ENCODE results near the gene SLC2A5.
"Not testable (repeated sequence)": the region's sequence is repeated elsewhere in the genome, so short reads cannot be mapped to it uniquely, and the experiment has no call there.

The SLC2A5 gene

GRCh38 chr1:9031077-9031476, 38.4 kb downstream of the SLC2A5 start:
- not testable (repeated sequence) for DNase-seq

GRCh38 chr1:9028921-9029705, 40.3 kb downstream of the SLC2A5 start:
- DNase-seq: no peak

GRCh38 chr1:9027307-9027706, 42.1 kb downstream of the SLC2A5 start:
- no peak for DNase-seq

GRCh38 chr1:9025449-9025848, 44.0 kb downstream of the SLC2A5 start:
- no peak for DNase-seq

GRCh38 chr1:9024837-9025236, 44.6 kb downstream of the SLC2A5 start:
- no peak for DNase-seq

- no peak for DNase-seq
Observed at GRCh38 chr1:9022773-9023172, 46.7 kb downstream of the SLC2A5 start.

- DNase-seq: not testable (repeated sequence)
Observed at GRCh38 chr1:9022026-9022738, 47.3 kb downstream of the SLC2A5 start.

GRCh38 chr1:9020305-9020704, 49.1 kb downstream of the SLC2A5 start:
- DNase-seq: no peak

- DNase-seq: no peak
Observed at GRCh38 chr1:9019896-9020295, 49.5 kb downstream of the SLC2A5 start.

GRCh38 chr1:9018333-9018732, 51.1 kb downstream of the SLC2A5 start:
- no peak for DNase-seq

GRCh38 chr1:9016455-9016854, 53.0 kb downstream of the SLC2A5 start:
- no peak for DNase-seq

- DNase-seq: no peak
Observed at GRCh38 chr1:9014475-9015375, 54.7 kb downstream of the SLC2A5 start.

GRCh38 chr1:9013819-9014218, 55.6 kb downstream of the SLC2A5 start:
- DNase-seq: no peak

GRCh38 chr1:9010781-9011323, 58.6 kb downstream of the SLC2A5 start:
- DNase-seq: no peak

- peak in 1 of 2 experiments; percentile 5 for DNase-seq
Observed at GRCh38 chr1:9009438-9010370, 59.7 kb downstream of the SLC2A5 start.

GRCh38 chr1:9008236-9008635, 61.2 kb downstream of the SLC2A5 start:
- no peak for DNase-seq

- DNase-seq: no peak
Observed at GRCh38 chr1:9006956-9007615, 62.3 kb downstream of the SLC2A5 start.

- DNase-seq: no peak
Observed at GRCh38 chr1:9005395-9005708, 64.1 kb downstream of the SLC2A5 start.

GRCh38 chr1:9004700-9005394, 64.6 kb downstream of the SLC2A5 start:
- DNase-seq: peak; percentile 77 to 82

- DNase-seq: no peak
Observed at GRCh38 chr1:9004031-9004699, 65.3 kb downstream of the SLC2A5 start.

Data from activated CD4-positive, alpha-beta T cell treated with anti-CD3 and anti-CD28 coated beads, Interleukin-2, amount 50 U/mL, for 4 hours (primary cell).